Left lung (tissue), 10 donors: Measurements from ENCODE around the gene CEP95. TPM values are rescaled to one million over a fixed set of nuclear protein-coding genes. Genes with fewer than 3 reads are reported as not detected.

Experiments used
- ATAC-seq: fragments of 200-7000 bp; cut with Tn5 transposase; one replicate; pipeline ENCODE4 v1.9.1; 2020; ENCODE audit warnings: moderate library complexity
- DNase-seq, 4 donors: peaks; one replicate each; pipeline ENCODE4 v3.0.0-alpha.2; 2013 to 2020
- H3K27ac ChIP-seq, 2 donors: fragments of 200-600 bp; sonication (generic) in 1 of 2; one replicate each; pipeline versions ENCODE4 v1.5.0 to v1.8.0; 2020 to 2021
- H3K27me3 ChIP-seq, 2 donors: fragments of 200-600 bp; sonication (generic) in 1 of 2; one replicate each; pipeline versions ENCODE4 v1.5.0 to v1.8.0; 2020 to 2021
- H3K36me3 ChIP-seq, 2 donors: fragments of 200-600 bp; sonication (generic) in 1 of 2; one replicate each; pipeline versions ENCODE4 v1.5.0 to v1.8.0; 2020 to 2021
- H3K4me1 ChIP-seq, 2 donors: fragments of 200-600 bp; one replicate each; pipeline ENCODE4 v1.8.0; 2021
- H3K4me3 ChIP-seq, 2 donors: fragments of 200-600 bp; sonication (generic) in 1 of 2; one replicate each; pipeline versions ENCODE4 v1.5.0 to v1.8.0; 2020 to 2021; ENCODE audit warnings: mild to moderate bottlenecking in 1 of 2
- H3K9me3 ChIP-seq, 2 donors: fragments of 200-600 bp; sonication (generic) in 1 of 2; one replicate each; pipeline versions ENCODE4 v1.5.0 to v1.8.0; 2020 to 2021
- CTCF ChIP-seq, 2 donors: fragments of 200-600 bp; sonication (generic) in 1 of 2; IDR thresholded peaks; one replicate each; pipeline versions ENCODE4 v1.5.0 to v1.8.0; 2021; ENCODE audit warnings: antibody characterized with exemption in 2 of 2
- intact Hi-C, 2 donors: fragments of 100-400 bp; cut with DNase I; formaldehyde crosslinking; loops; one replicate each; pipeline versions ENCODE4 v1.11.2 to v1.14.2; 2022
- polyA plus RNA-seq, 6 donors: library from polyadenylated mRNA; unstranded; fragments of 120-200 nt; gene quantifications; one replicate each; pipeline ENCODE4 v1.2.1, GENCODE V29; 2013; ENCODE audit not compliant: insufficient read length in 6 of 6
- total RNA-seq, 2 donors: library from RNA; stranded (reverse); fragmentation: NEBNext Ultra II Directional; extraction: Animal tissue kit (Norgen Biotek cat#: 25700); gene quantifications; one replicate each; pipeline ENCODE4 v1.2.1, GENCODE V29; 2021
- donor health status: DM: no; HTN: yes; CAD: no.
- donor health status: DM: no; HTN: no; CAD: no.

The CEP95 gene
- total and polyA plus RNA-seq, 8 donors, result 21.2 to 202 (median 148) TPM

DNA sequence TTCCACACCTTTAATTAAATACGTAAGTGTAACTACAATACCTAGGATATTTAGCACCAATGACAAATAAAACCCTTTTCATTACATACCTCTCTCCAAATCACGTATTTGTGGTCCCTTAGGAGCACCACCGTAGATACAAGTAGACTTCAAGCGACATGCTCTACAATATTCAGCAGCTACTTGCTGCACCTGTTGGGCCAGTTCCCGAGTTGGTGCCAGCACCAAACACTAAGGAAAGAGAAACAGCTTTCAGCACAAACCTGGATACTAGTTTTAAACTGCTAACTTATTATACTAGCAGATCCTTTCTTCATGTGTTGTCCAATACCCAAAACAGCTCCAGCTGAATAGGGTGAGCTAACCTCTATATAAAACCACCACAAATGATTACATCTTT lies 3.4 kb upstream of the CEP95 start:
- no peak for TF ChIP-seq CTCF (IDR thresholded peaks at IDR 0.05)
- Histone ChIP-seq H3K36me3 (peaks cover 32 to 68% of the 10 kb centered on the region in 2 donors), H3K4me1 (peaks cover 16 to 74% of the 10 kb centered on the region in 2 donors), H3K4me3 (peak overlapping the region in 1 of 2 donors; percentile 95), H3K27ac (peak overlapping the region in 1 of 2 donors; percentile 99), H3K9me3 (no peaks in the 10 kb centered on the region), H3K27me3 (no peaks in the 10 kb centered on the region)
- intact Hi-C loops, result no loop called here
- no peak for DNase-seq
- no peak for ATAC-seq

- no peak for DNase-seq
- Histone ChIP-seq H3K36me3 (peaks cover 32 to 60% of the 10 kb centered on the region in 2 donors), H3K4me1 (peaks cover 16 to 73% of the 10 kb centered on the region in 2 donors), H3K4me3 (peak overlapping the region; percentile 95 to 98), H3K9me3 (no peaks in the 10 kb centered on the region), H3K27me3 (no peaks in the 10 kb centered on the region), H3K27ac (peak overlapping the region; percentile 99)
- ATAC-seq, result no peak
- intact Hi-C loops, result no loop called here
- TF ChIP-seq CTCF (IDR thresholded peaks at IDR 0.05), result no peak
Measured at GRCh38 chr17:64503821-64504768, 2.7 kb upstream of the CEP95 start.

- no peak for DNase-seq
- Histone ChIP-seq H3K4me3 (peak overlapping the region; percentile 95 to 98), H3K9me3 (no peaks in the 10 kb centered on the region), H3K27ac (peak overlapping the region; percentile 99), H3K36me3 (peaks cover 32 to 53% of the 10 kb centered on the region in 2 donors), H3K4me1 (peaks cover 16 to 72% of the 10 kb centered on the region in 2 donors), H3K27me3 (no peaks in the 10 kb centered on the region)
- intact Hi-C loops, result no loop called here
- TF ChIP-seq CTCF (IDR thresholded peaks at IDR 0.05), result no peak
- ATAC-seq, result no peak
Measured at GRCh38 chr17:64504769-64505339, 1.9 kb upstream of the CEP95 start.

DNA sequence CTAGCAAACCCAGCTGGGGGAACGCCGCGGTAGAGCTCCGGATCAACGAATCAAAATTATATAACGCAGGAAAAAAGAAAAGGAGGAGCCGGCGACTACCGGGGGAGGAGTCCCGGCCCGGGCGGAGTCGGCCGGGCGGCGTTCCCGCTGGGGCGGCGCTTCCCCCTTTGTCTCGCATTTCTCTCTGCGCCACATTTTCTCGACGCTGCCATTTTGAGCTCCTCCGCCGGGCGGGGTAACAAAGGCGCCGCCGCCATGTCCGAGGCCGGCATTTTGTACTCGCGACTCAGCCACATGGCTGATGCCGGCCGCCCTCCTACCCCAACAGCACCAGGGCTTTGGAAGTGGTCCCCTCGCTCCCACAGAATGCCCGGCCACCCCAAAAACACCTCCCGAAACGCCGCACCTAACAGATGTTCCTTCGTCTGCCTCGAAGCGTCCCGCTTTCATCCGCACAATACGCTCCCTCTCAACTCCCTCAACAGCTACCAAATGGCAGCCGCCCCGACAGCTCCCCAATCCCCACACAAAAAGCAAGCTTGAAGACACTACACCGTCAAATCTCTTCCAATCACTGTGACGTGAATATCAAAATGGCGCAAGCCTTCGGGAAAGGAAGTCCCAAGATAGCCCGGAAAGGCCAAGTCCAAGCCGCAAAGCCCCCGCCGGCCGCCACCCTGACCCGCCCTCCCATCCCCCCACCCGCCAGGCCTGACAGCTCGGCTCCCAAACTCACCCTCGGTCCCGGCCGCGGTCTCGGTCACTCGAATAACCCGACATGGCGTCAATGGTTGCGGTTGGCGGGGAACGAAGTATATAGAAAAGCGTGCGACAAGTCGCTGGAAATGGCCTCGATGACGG lies 1.2 kb upstream of the CEP95 start:
- peak overlapping the region; percentile 99 for H3K27ac ChIP-seq
- intact Hi-C loops, result no loop called here
- peaks cover 27 to 51% of the 10 kb centered on the region in 2 donors for H3K36me3 ChIP-seq
- no peaks in the 10 kb centered on the region for H3K9me3 ChIP-seq
- H3K27me3 ChIP-seq, result no peaks in the 10 kb centered on the region
- ATAC-seq (peak; percentile 75), DNase-seq (peak; percentile 92 to 96 (median 94))
- H3K4me1 ChIP-seq, result peaks cover 16 to 65% of the 10 kb centered on the region in 2 donors
- H3K4me3 ChIP-seq, result peak overlapping the region; percentile 95 to 98
- TF ChIP-seq CTCF (IDR thresholded peaks at IDR 0.05), result no peak
